Epithelial cell of proximal tubule (primary cell): ENCODE measurements around the gene ALOX15B. TPM values are rescaled to one million over a fixed set of nuclear protein-coding genes. Genes with fewer than 3 reads are reported as not detected.
"Not testable (repeated sequence)": the region's sequence is repeated elsewhere in the genome, so short reads cannot be mapped to it uniquely, and the experiment has no call there.

Experiments
- DNase-seq: peaks from one replicate; pipeline ENCODE4 v3.0.0-alpha.2; 2011; ENCODE audit warnings: low read depth
- H3K4me3 ChIP-seq: 2 replicates; pipeline ENCODE4 v1.5.1; 2011; ENCODE audit warnings: low read depth, mild to moderate bottlenecking, low read length
- total RNA-seq: library from RNA; depleted of rRNA; stranded (reverse); fragments of >200 nt; gene quantifications from 2 replicates; pipeline ENCODE4 v1.2.3, GENCODE V29; 2015
- TF ChIP-seq, protein P1 (sequence below): conservative IDR thresholded peaks from 2 replicates; pipeline ENCODE4 v1.5.1; 2012; ENCODE audit warnings: low read depth, mild to moderate bottlenecking, low read length

The ALOX15B gene
- total RNA-seq, 1 donor from 2014 or later, result 1.3 TPM

DNA sequence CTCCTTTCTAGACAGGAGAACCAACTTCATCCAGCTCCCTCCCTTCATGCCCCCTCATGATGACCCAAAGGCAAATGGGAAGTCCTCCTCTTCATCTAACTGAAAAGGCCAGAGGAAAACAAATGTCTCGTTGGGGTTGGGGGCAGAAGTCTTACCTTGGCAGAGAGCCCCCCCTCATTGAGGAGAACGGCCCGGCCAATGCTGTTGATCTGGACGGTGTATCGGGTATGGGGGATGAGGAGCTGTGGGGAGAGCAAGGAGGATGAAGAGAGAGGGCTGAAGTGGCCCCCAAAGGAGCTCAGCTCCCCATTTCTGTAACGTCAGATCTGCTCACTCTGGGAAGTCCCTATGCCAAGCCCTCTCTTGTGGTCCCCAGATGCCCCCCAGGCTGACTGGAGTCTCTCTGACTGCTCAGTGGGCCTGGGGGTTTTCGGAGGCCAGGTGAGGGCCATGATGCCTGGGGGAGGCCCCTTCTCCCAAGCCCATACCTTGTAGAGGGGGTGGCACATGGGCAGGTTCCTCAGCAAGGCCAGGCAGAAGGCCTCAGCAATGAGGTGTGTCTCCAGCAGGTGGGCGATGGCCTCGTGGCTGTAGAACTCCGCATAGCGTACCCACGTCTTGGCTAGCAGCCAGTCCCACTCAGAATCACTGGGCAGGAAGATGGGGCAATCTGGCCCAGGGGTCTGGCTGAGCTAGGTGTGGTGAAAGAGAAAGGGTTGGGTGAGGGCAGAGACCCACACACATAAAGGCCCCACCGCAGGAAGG lies 37.8 kb downstream of the ALOX15B start:
- TF ChIP-seq, protein P1, sequence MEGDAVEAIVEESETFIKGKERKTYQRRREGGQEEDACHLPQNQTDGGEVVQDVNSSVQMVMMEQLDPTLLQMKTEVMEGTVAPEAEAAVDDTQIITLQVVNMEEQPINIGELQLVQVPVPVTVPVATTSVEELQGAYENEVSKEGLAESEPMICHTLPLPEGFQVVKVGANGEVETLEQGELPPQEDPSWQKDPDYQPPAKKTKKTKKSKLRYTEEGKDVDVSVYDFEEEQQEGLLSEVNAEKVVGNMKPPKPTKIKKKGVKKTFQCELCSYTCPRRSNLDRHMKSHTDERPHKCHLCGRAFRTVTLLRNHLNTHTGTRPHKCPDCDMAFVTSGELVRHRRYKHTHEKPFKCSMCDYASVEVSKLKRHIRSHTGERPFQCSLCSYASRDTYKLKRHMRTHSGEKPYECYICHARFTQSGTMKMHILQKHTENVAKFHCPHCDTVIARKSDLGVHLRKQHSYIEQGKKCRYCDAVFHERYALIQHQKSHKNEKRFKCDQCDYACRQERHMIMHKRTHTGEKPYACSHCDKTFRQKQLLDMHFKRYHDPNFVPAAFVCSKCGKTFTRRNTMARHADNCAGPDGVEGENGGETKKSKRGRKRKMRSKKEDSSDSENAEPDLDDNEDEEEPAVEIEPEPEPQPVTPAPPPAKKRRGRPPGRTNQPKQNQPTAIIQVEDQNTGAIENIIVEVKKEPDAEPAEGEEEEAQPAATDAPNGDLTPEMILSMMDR, result no peak
- H3K4me3 ChIP-seq, result no peak overlapping the region
- DNase-seq, result no peak

DNA sequence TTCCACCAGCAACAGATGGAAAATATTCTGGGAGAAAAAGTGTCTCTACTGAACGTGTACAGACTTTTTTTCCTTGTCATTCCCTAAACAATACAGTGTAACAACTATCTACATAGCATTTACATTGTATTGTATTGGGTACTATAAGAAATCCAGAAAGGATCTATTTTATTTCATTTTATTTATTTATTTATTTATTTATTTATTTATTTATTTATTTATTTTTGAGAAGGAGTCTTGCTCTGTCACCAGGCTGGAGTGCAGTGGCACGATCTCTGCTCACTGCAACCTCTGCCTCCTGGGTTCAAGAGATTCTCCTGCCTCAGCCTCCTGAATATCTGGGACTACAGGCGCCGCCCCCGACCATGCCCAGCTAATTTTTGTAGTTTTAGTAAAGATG lies 39.1 kb downstream of the ALOX15B start:
- not testable (repeated sequence) for H3K4me3 ChIP-seq, DNase-seq

DNA sequence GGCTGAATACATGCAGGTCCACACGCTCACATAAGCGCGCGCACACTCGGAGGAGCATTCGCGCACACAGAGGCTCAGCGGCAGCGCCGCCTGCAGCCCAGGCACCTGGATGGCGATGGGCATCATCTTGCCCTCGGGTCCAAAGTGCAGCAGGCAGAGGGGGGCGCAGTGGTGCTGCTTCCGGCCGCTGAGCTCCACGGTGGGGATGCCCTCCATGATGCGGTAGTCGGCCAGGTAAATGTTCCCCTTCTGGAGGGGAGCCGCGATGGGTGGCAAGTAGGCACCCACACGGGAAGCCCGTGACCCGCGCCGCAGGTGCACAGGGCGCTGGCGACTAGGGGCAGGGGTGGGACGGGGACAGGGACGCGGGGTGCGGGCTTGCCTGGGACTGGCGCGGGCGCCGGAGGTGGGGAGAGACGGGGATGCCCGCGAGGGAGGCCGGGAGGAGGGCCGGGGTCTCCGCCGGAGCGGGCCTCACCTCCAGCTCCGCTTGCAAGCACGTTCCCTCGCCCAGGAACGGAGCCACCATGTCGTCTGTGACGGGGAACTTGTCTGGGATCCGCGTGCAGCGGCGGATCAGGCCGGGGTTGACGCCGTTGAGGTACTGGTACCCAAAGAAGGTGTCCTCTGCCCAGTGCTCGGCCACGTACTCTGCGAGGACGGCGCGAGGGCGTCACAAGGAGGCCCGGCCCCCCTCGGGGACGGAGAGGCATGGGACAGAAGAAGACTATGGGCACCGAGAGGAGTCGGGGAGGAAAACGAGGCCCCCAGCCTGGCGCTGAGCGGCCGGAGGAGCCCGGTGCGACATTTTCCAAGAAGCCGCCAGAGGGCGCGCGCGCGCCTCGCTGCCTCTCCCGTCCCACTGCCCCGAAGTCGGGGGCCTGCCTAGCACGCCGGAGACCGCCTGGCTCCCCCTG lies 40.7 kb downstream of the ALOX15B start:
- TF ChIP-seq, protein P1, result peak; percentile 78
- no peak for DNase-seq
- H3K4me3 ChIP-seq, result peak overlapping the region; percentile 51

DNA sequence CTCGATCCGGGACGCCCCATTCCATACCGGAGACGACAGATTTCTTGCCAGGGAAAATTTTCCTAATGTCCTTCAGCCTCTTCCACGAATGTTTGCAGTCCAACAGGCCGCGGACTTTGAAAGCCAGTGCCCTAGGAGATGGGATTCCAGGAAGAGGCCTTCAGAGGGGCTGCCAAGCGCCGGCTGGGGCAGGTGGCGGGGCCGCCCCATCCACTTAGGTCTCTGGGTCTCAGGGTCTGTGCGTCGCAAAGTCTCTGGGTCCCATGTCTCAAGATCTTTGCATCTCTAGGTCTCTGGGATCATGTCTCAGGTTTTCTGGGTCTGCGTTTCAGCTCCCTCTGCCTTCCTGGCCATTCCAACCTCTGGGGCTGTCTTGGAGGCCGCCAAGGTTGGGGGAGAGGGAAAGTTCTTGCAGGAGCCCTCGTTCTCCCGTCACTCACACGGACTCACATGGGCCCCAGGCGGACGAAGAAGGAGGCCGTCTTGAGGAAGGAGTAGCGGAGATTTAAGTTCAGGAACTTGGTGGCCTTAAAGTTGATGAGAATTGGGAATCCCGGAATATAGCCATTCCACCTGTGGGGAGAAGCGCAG lies 41.4 kb downstream of the ALOX15B start:
- H3K4me3 ChIP-seq, result no peak overlapping the region
- DNase-seq, result no peak
- TF ChIP-seq, protein P1, result no peak

DNA sequence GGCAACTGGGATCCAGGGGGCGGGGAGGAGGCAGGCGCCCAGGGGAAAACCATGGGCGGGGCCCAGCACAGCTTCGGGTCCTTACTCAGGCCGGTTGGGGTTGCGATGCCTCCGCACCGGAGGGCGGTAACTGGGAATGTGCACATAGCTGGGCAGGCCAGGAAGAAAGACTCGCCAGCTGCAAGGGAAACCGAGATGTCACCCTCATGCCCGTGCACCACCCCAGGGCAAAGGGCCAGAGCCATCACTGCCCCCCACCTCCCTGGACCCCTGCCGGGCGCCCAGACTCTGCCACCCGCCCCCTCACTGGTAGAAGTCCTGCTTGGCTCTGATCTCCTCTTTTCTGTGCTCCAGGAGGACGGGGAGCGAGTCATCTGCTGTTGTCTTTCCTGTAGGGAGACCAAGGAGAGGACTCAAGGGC lies 42.0 kb downstream of the ALOX15B start:
- TF ChIP-seq, protein P1, result no peak
- no peak overlapping the region for H3K4me3 ChIP-seq
- DNase-seq, result no peak

DNA sequence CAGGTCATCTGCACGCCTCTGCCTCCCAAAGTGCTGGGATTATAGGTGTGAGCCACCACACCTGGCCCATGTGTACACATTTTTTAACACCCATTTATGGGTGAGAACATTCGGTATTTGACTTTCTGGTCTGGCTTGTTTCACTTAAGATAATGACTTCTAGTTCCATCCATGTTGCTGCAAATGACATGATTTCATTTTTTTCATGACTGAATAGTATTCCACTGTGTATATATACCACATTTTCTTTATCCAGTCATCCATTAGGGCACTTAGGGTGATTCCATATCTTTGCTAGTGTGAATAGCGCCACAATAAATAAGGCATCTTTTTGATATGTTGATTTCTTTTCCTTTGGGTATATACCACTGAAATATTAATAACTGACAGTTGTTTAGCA lies 43.0 kb downstream of the ALOX15B start:
- DNase-seq, result no peak
- TF ChIP-seq, protein P1, result no peak
- H3K4me3 ChIP-seq, result no peak overlapping the region

DNA sequence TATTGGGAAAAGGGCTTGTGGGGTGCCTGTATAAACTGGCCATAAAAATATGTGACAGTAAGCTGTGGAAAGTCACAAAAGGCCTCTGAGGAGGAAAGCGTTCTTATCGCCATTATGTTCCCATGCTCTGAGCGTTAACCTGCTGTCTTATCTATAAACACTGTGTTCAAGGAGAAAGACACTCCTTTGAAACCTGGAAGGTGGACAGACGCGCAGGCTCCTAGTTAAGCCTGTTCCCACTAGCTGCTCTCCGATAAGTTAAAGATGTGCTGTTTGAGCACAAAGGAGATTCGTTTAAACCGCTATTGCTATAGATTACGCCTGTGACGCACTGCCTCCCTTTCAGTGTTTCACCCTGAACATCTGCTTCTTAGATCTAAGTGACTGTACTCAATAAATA lies 43.4 kb downstream of the ALOX15B start:
- TF ChIP-seq, protein P1, result no peak
- no peak overlapping the region for H3K4me3 ChIP-seq
- DNase-seq, result no peak
